GM12891 (cell line): ENCODE results near the gene FILIP1L.

Experiments used
- POLR2A ChIP-seq: IDR thresholded peaks from 2 replicates; pipeline ENCODE4 v1.6.1; 2011; ENCODE audit warnings: low read depth, low read length, control low read depth
- POLR2AphosphoS5 ChIP-seq: IDR thresholded peaks from 2 replicates; pipeline ENCODE4 v1.6.1; 2011; ENCODE audit warnings: low read depth, low read length, control low read depth
- POU2F2 ChIP-seq: IDR thresholded peaks from 2 replicates; pipeline ENCODE4 v1.6.1; 2011; ENCODE audit warnings: low read depth, mild to moderate bottlenecking, control low read depth, low read length, moderate library complexity
- SPI1 ChIP-seq: IDR thresholded peaks from 2 replicates; pipeline ENCODE4 v1.6.1; 2011; ENCODE audit warnings: low read depth, low read length, control low read depth
- TAF1 ChIP-seq: IDR thresholded peaks from 2 replicates; pipeline ENCODE4 v1.6.1; 2011; ENCODE audit warnings: low read depth, low read length, control low read depth

GRCh38 chr3:100018806-100019205 is 95.5 kb downstream of the FILIP1L start:
- TF ChIP-seq POLR2AphosphoS5 = no peak
- TF ChIP-seq POU2F2 = no peak
- no peak for TF ChIP-seq POLR2A
- no peak for TF ChIP-seq SPI1
- TF ChIP-seq TAF1 = no peak
